Caki2 (cell line): ENCODE data around the gene TEDC2. TPM values are rescaled to one million over a fixed set of nuclear protein-coding genes. Genes with fewer than 3 reads are reported as not detected.

Experiments
- DNase-seq: peaks from one replicate; pipeline ENCODE4 v3.0.0-alpha.2; 2015; ENCODE audit warnings: low read depth
- in situ Hi-C: cut with HindIII; loops from 2 replicates; pipeline ENCODE4 v1.10.0; 2016; ENCODE audit warnings: low sequenced_read_pairs, low pct_unique_long_range_greater_than_20kb, mixed read lengths
- total RNA-seq: library from RNA; depleted of rRNA; stranded (reverse); fragments of >200 nt; shearing (Covaris generic); gene quantifications from 2 replicates; pipeline ENCODE4 v1.2.3, GENCODE V29; 2014; ENCODE audit warnings: low replicate concordance

TEDC2 gene
- total RNA-seq, 1 experiment from 2014 or later, result 39.9 TPM

- DNase-seq, result no peak
- in situ Hi-C loops, result no loop called here
Observed at GRCh38 chr16:2460391-2460713, 443 bp downstream of the TEDC2 start.

GRCh38 chr16:2460916-2461315 is 1.0 kb downstream of the TEDC2 start:
- in situ Hi-C loops, result no loop called here
- DNase-seq, result no peak

GRCh38 chr16:2462031-2462866 is 2.3 kb downstream of the TEDC2 start:
- no peak for DNase-seq
- in situ Hi-C loops, result no loop called here

- in situ Hi-C loops, result no loop called here
- no peak for DNase-seq
Observed at GRCh38 chr16:2464333-2464732, 4.4 kb downstream of the TEDC2 start.

GRCh38 chr16:2465653-2466415 is 5.9 kb downstream of the TEDC2 start:
- in situ Hi-C loops, result no loop called here
- DNase-seq, result no peak

- in situ Hi-C loops, result no loop called here
- DNase-seq, result no peak
Observed at GRCh38 chr16:2466667-2467527, 7.0 kb downstream of the TEDC2 start.

GRCh38 chr16:2467528-2468232 is 7.8 kb downstream of the TEDC2 start:
- in situ Hi-C loops, result no loop called here
- DNase-seq, result peak; percentile 61

GRCh38 chr16:2468233-2468724 is 8.4 kb downstream of the TEDC2 start:
- DNase-seq, result no peak
- in situ Hi-C loops, result no loop called here

- no peak for DNase-seq
- in situ Hi-C loops, result no loop called here
Observed at GRCh38 chr16:2468725-2469398, 9.0 kb downstream of the TEDC2 start.

- DNase-seq, result no peak
- in situ Hi-C loops, result no loop called here
Observed at GRCh38 chr16:2469399-2470233, 9.7 kb downstream of the TEDC2 start.

GRCh38 chr16:2470234-2470601 is 10.3 kb downstream of the TEDC2 start:
- in situ Hi-C loops, result no loop called here
- no peak for DNase-seq

GRCh38 chr16:2470603-2471015 is 10.7 kb downstream of the TEDC2 start:
- DNase-seq, result no peak
- in situ Hi-C loops, result no loop called here

GRCh38 chr16:2471016-2471652 is 11.2 kb downstream of the TEDC2 start, which contains the start of gene NTN3:
NTN3 (plus strand) TSS chr16:2471297; CDS start chr16:2471702, 405 bp downstream.
- no peak for DNase-seq
- in situ Hi-C loops, result no loop called here

GRCh38 chr16:2471653-2472487 is 12.0 kb downstream of the TEDC2 start:
- DNase-seq, result no peak
- in situ Hi-C loops, result no loop called here

GRCh38 chr16:2472488-2472864 is 12.6 kb downstream of the TEDC2 start:
- DNase-seq, result no peak
- in situ Hi-C loops, result no loop called here
